OCI-LY1 (cell line): ENCODE data around the gene FARS2.

Experiments
- H2AFZ ChIP-seq: fragments of 200-600 bp; sonication (generic), shearing (Covaris generic); 2 replicates; pipeline ENCODE4 v1.6.0; 2014; ENCODE audit warnings: antibody characterized with exemption, mild to moderate bottlenecking, low read length
- H3F3A ChIP-seq: fragments of 200-600 bp; sonication (generic), shearing (Covaris generic); 2 replicates; pipeline ENCODE4 v1.6.0; 2014; ENCODE audit warnings: mild to moderate bottlenecking, antibody characterized with exemption, low read length, moderate library complexity; ENCODE audit not compliant: insufficient read depth
- H3K27ac ChIP-seq: fragments of 200-600 bp; sonication (generic); 2 replicates; pipeline ENCODE4 v1.5.1; 2014; ENCODE audit warnings: low read length, mixed run types, mild to moderate bottlenecking, low read depth; ENCODE audit not compliant: poor library complexity, severe bottlenecking
- H3K27me3 ChIP-seq: fragments of 200-600 bp; sonication (generic); 2 replicates; pipeline ENCODE4 v1.6.0; 2014; ENCODE audit warnings: antibody characterized with exemption, mild to moderate bottlenecking, low read length, moderate library complexity; ENCODE audit not compliant: insufficient read depth
- H3K36me3 ChIP-seq: fragments of 200-600 bp; sonication (generic); 2 replicates; pipeline ENCODE4 v1.6.1; 2014; ENCODE audit warnings: mild to moderate bottlenecking, antibody characterized with exemption, low read length, moderate library complexity, mixed read lengths; ENCODE audit not compliant: insufficient read depth
- H3K4me1 ChIP-seq: fragments of 200-600 bp; sonication (generic); 2 replicates; pipeline ENCODE4 v1.5.1; 2014; ENCODE audit warnings: mild to moderate bottlenecking, low read length, moderate library complexity; ENCODE audit not compliant: insufficient read depth, severe bottlenecking
- H3K4me2 ChIP-seq: fragments of 200-600 bp; sonication (generic), shearing (Covaris generic); 2 replicates; pipeline ENCODE4 v1.6.1; 2014; ENCODE audit warnings: low read length
- H3K4me3 ChIP-seq: fragments of 200-600 bp; sonication (generic); 2 replicates; pipeline ENCODE4 v1.5.1; 2014; ENCODE audit warnings: low read length, low read depth, mild to moderate bottlenecking, mixed read lengths; ENCODE audit not compliant: poor library complexity, severe bottlenecking
- H3K79me2 ChIP-seq: fragments of 200-600 bp; shearing (Covaris generic); 2 replicates; pipeline ENCODE4 v1.6.1; 2016; ENCODE audit warnings: mixed run types, low read length, mixed read lengths; ENCODE audit not compliant: insufficient read depth
- H3K9ac ChIP-seq: fragments of 200-600 bp; sonication (generic), shearing (Covaris generic); 2 replicates; pipeline ENCODE4 v1.6.1; 2014; ENCODE audit warnings: mild to moderate bottlenecking, low read length, mixed read lengths
- H3K9me2 ChIP-seq: fragments of 200-600 bp; sonication (generic), shearing (Covaris generic); 2 replicates; pipeline ENCODE4 v1.6.1; 2014; ENCODE audit warnings: low read depth, mild to moderate bottlenecking, low read length, mixed read lengths
- H3K9me3 ChIP-seq: fragments of 200-600 bp; shearing (Covaris generic); 2 replicates; pipeline ENCODE4 v1.6.1; 2014; ENCODE audit warnings: low read length, mixed read lengths
- H4K20me1 ChIP-seq: fragments of 200-600 bp; sonication (generic), shearing (Covaris generic); 2 replicates; pipeline ENCODE4 v1.6.0; 2016; ENCODE audit warnings: mild to moderate bottlenecking, low read length; ENCODE audit not compliant: insufficient read depth
- CTCF ChIP-seq: fragments of 200-600 bp; sonication (generic), shearing (Covaris generic); IDR thresholded peaks from 2 replicates; pipeline ENCODE4 v1.5.1; 2017; ENCODE audit warnings: mild to moderate bottlenecking, antibody characterized with exemption, low read length, moderate library complexity, mixed read lengths
- EZH2 ChIP-seq: fragments of 200-600 bp; sonication (generic), shearing (Covaris generic); IDR thresholded peaks from 2 replicates; pipeline ENCODE4 v1.8.0; 2017; ENCODE audit warnings: borderline replicate concordance, mixed run types, mild to moderate bottlenecking, antibody characterized with exemption, low read length, moderate library complexity, mixed read lengths

FARS2 gene

GRCh38 chr6:5818959-5819358 is 557.6 kb downstream of the FARS2 start:
- no peak overlapping the region for H3K9ac ChIP-seq
- H3K27ac ChIP-seq, result no peak overlapping the region
- no peak overlapping the region for H3K4me3 ChIP-seq
- H3F3A ChIP-seq, result no peaks in the 10 kb centered on the region
- TF ChIP-seq CTCF (no peak), EZH2 (no peak)
- no peaks in the 10 kb centered on the region for H3K36me3 ChIP-seq
- H4K20me1 ChIP-seq, result no peaks in the 10 kb centered on the region
- no peaks in the 10 kb centered on the region for H3K4me1 ChIP-seq
- no peaks in the 10 kb centered on the region for H3K79me2 ChIP-seq
- no peaks in the 10 kb centered on the region for H3K9me2 ChIP-seq
- no peaks in the 10 kb centered on the region for H3K27me3 ChIP-seq
- H3K9me3 ChIP-seq, result no peaks in the 10 kb centered on the region
- H2AFZ ChIP-seq, result no peak overlapping the region
- H3K4me2 ChIP-seq, result no peak overlapping the region
